Mesothelial cell of epicardium (in vitro differentiated cells): Measurements from ENCODE around the gene SYTL4. TPM values are rescaled to one million over a fixed set of nuclear protein-coding genes. Genes with fewer than 3 reads are reported as not detected.
"Not testable (repeated sequence)": the region's sequence is repeated elsewhere in the genome, so short reads cannot be mapped to it uniquely, and the experiment has no call there.

ENCODE experiments used
- DNase-seq, 2 experiments: peaks; one replicate each; pipeline ENCODE4 v3.0.0; 2021; ENCODE audit warnings: low spot score in 2 of 2; ENCODE audit not compliant: unreplicated experiment in 2 of 2
- H3K27ac Mint-ChIP-seq: 2 replicates; pipeline ENCODE4 v1.8.0; 2021; ENCODE audit warnings: mixed read lengths
- H3K27me3 Mint-ChIP-seq: 2 replicates; pipeline ENCODE4 v1.8.0; 2021; ENCODE audit warnings: low read depth, mixed read lengths
- H3K36me3 Mint-ChIP-seq: 2 replicates; pipeline ENCODE4 v1.8.0; 2021; ENCODE audit warnings: mixed read lengths
- H3K4me1 Mint-ChIP-seq: 2 replicates; pipeline ENCODE4 v1.8.0; 2021; ENCODE audit warnings: mixed read lengths
- H3K4me3 Mint-ChIP-seq: 2 replicates; pipeline ENCODE4 v1.8.0; 2021; ENCODE audit warnings: mild to moderate bottlenecking, moderate library complexity, mixed read lengths
- H3K9me3 Mint-ChIP-seq: 2 replicates; pipeline ENCODE4 v1.8.0; 2021; ENCODE audit warnings: mixed read lengths
- total RNA-seq: library from RNA; stranded (reverse); gene quantifications from 3 replicates; pipeline ENCODE4 v1.2.1, GENCODE V29; 2021
- TF ChIP-seq, protein P1 (sequence below): fragments of 200-600 bp; sonication (generic); IDR thresholded peaks from one replicate; pipeline ENCODE4 v1.5.0; 2021; ENCODE audit warnings: antibody characterized with exemption; ENCODE audit not compliant: unreplicated experiment

SYTL4 gene
- 1.2 TPM in 3 replicates for total RNA-seq

DNA sequence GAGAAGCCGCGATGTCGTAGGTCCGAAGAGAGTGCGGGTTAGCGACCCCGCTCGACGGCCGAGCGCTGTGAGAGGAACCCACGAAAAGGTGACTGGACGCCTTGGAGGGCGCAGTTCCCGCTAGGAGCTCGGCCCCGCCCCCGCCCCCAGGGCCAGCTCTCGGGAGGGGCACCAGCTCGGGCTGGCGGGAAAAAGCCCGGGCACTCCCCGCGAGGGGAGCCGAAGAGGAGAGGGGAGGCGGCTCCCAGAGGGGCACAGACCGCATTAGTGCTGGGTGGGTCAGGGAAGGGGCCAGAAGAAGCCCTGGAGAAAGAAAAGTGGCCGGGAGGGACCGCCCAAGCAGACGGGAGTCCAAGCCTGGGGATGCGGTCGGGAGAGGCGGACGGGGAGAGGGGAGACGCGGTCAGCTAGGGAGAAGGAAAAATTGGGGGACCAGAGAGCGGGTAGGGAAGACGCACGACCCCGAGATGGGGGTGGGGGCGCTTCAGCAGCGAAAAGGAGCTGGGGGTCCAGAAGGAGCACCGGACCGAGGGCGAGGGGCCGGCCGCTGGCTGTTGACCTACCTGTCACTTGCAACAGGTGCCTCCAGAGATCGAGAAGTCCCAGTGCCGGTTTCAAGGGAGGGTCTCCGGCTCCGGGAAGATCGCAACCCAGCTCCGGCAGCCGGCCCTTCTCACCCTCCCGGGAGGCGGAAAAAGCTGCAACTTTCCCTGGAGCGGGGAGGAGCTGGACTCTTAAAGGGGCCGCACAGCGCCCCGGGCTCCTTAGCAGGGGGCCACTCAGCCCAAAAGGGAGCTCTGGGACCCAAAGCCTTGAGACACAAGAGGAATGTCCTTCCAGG is at the start of gene SYTL4:
Gene SYTL4 (minus strand): TSS at position 681 of the 841 bp plus-strand sequence. CDS start 30,084 bp downstream, outside the sequence.
- no peak within 1 kb of the TSS for H3K27ac Mint-ChIP-seq
- H3K4me1 Mint-ChIP-seq, result no peaks in the 10 kb centered on the region
- H3K4me3 Mint-ChIP-seq, result peak within 1 kb of the TSS; percentile 74
- TF ChIP-seq, protein P1, sequence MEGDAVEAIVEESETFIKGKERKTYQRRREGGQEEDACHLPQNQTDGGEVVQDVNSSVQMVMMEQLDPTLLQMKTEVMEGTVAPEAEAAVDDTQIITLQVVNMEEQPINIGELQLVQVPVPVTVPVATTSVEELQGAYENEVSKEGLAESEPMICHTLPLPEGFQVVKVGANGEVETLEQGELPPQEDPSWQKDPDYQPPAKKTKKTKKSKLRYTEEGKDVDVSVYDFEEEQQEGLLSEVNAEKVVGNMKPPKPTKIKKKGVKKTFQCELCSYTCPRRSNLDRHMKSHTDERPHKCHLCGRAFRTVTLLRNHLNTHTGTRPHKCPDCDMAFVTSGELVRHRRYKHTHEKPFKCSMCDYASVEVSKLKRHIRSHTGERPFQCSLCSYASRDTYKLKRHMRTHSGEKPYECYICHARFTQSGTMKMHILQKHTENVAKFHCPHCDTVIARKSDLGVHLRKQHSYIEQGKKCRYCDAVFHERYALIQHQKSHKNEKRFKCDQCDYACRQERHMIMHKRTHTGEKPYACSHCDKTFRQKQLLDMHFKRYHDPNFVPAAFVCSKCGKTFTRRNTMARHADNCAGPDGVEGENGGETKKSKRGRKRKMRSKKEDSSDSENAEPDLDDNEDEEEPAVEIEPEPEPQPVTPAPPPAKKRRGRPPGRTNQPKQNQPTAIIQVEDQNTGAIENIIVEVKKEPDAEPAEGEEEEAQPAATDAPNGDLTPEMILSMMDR, result no peak
- H3K36me3 Mint-ChIP-seq, result no peaks in the 10 kb centered on the region
- H3K9me3 Mint-ChIP-seq, result peaks cover 18% of the 10 kb centered on the region
- H3K27me3 Mint-ChIP-seq, result peaks cover 53% of the 10 kb centered on the region
- peak in 1 of 2 experiments; percentile 18 for DNase-seq

GRCh38 chrX:100769439-100769838 is 37.5 kb upstream of the SYTL4 start:
- not testable (repeated sequence) for H3K4me3 Mint-ChIP-seq, H3K27ac Mint-ChIP-seq, H3K4me1 Mint-ChIP-seq, H3K36me3 Mint-ChIP-seq, DNase-seq
- H3K9me3 Mint-ChIP-seq, result peaks cover 31% of the 10 kb centered on the region
- peaks cover 39% of the 10 kb centered on the region for H3K27me3 Mint-ChIP-seq

- H3K27ac Mint-ChIP-seq, result no peak overlapping the region
- H3K27me3 Mint-ChIP-seq, result peaks cover 33% of the 10 kb centered on the region
- H3K4me3 Mint-ChIP-seq, result no peak overlapping the region
- DNase-seq, result peak; percentile 48 to 82
- TF ChIP-seq, protein P1, result peak; percentile 96
- no peaks in the 10 kb centered on the region for H3K36me3 Mint-ChIP-seq
- H3K9me3 Mint-ChIP-seq, result peaks cover 34% of the 10 kb centered on the region
- no peaks in the 10 kb centered on the region for H3K4me1 Mint-ChIP-seq
These were observed 36.9 kb upstream of the SYTL4 start for GRCh38 chrX:100768679-100769338.

DNA sequence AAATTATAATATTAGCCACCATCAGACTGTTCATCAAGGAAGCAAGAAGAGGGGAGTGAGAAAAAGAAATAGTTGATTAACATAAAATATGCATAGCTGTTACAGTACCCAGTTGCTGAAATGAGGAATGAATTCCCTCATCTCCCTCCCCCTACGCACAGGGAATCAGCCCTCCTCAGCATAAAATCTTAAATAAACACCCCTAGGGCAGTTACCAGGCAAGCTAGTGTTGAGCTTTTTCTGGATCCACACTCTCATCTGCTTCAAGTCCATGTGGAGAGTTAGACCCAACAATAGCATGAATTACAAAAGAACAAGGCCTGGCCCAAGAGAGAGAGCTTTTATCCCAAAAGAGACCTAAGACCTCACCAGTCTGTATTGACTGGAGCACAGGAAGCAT is 19.0 kb upstream of the SYTL4 start:
- TF ChIP-seq, protein P1, result no peak
- Mint-ChIP-seq H3K4me1 (peaks cover 12% of the 10 kb centered on the region), H3K27me3 (peaks cover 3% of the 10 kb centered on the region), H3K36me3 (no peaks in the 10 kb centered on the region), H3K4me3 (no peak overlapping the region), H3K27ac (no peak overlapping the region), H3K9me3 (peaks cover 28% of the 10 kb centered on the region)
- DNase-seq, result no peak

- Mint-ChIP-seq H3K9me3 (peaks cover 28% of the 10 kb centered on the region), H3K27ac (no peak overlapping the region), H3K4me3 (no peak overlapping the region), H3K27me3 (peaks cover 3% of the 10 kb centered on the region), H3K4me1 (peaks cover 16% of the 10 kb centered on the region), H3K36me3 (no peaks in the 10 kb centered on the region)
- TF ChIP-seq, protein P1, result no peak
- no peak for DNase-seq
These were observed 16.2 kb upstream of the SYTL4 start for GRCh38 chrX:100748108-100748507.

GRCh38 chrX:100747703-100748102 is 15.8 kb upstream of the SYTL4 start:
- peaks cover 16% of the 10 kb centered on the region for H3K4me1 Mint-ChIP-seq
- H3K4me3 Mint-ChIP-seq, result no peak overlapping the region
- peaks cover 3% of the 10 kb centered on the region for H3K27me3 Mint-ChIP-seq
- H3K36me3 Mint-ChIP-seq, result no peaks in the 10 kb centered on the region
- no peak overlapping the region for H3K27ac Mint-ChIP-seq
- DNase-seq, result no peak
- TF ChIP-seq, protein P1, result no peak
- peaks cover 24% of the 10 kb centered on the region for H3K9me3 Mint-ChIP-seq
